Stimulated activated CD8-positive, alpha-beta memory T cell treated with anti-CD3 and anti-CD28 coated beads, Interleukin-12 subunit alpha, Interleukin-12 subunit beta, amount 100 ng/mL, for 24 hours (primary cell): ENCODE measurements around the gene ZNF397.
"Not testable (repeated sequence)": the region's sequence is repeated elsewhere in the genome, so short reads cannot be mapped to it uniquely, and the experiment has no call there.

Experiments
- DNase-seq: peaks from one replicate; pipeline ENCODE4 v3.0.0-alpha.2; 2020; ENCODE audit errors: extremely low read depth

Gene ZNF397

GRCh38 chr18:35240664-35241447 is at the start of gene ZNF397:
TSS of gene ZNF397 (plus strand) at chr18:35241034. CDS start at chr18:35242471, 1,437 bp downstream.
- peak; percentile 95 for DNase-seq

- DNase-seq = no peak
Observed at GRCh38 chr18:35191698-35192025, 49.2 kb upstream of the ZNF397 start.

- DNase-seq = no peak
Observed at GRCh38 chr18:35192415-35192814, 48.4 kb upstream of the ZNF397 start.

DNA sequence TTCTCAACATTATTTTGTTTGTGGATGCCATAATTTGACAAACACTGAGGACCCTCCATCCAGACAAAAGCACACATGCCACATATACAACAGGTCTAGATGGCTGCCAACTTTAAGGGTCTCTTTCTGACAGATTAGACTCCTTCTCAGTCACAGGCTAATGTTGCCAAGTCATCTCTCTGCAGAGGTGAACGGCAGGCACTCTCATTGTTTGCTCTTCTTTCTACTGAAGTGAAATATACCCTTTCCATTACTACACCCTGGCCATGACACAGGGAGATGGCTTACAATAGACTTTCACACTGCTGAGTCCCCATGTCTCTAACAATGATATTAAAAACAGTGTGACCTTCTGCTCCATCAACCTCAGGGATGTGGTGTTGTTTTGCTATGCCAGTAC is 47.5 kb upstream of the ZNF397 start:
- no peak for DNase-seq

DNA sequence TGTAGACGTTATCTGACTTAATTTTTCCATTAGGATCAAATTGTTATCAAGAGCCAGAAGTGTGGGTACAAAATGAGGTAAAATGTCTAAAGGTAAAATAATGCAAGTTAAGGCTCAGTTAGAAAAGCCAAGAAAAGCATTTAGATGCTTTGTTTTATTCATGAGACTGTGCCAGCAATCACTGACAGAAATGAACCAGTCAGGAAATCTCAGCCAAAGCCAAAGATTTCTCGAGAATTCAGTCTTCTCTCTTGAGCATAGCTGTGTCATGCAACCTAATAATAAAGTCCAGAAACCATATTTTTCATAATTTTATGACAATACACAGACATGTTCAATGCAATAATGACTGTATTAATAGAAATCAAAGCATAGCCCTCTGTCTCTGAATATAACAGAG is 43.5 kb upstream of the ZNF397 start:
- no peak for DNase-seq

DNA sequence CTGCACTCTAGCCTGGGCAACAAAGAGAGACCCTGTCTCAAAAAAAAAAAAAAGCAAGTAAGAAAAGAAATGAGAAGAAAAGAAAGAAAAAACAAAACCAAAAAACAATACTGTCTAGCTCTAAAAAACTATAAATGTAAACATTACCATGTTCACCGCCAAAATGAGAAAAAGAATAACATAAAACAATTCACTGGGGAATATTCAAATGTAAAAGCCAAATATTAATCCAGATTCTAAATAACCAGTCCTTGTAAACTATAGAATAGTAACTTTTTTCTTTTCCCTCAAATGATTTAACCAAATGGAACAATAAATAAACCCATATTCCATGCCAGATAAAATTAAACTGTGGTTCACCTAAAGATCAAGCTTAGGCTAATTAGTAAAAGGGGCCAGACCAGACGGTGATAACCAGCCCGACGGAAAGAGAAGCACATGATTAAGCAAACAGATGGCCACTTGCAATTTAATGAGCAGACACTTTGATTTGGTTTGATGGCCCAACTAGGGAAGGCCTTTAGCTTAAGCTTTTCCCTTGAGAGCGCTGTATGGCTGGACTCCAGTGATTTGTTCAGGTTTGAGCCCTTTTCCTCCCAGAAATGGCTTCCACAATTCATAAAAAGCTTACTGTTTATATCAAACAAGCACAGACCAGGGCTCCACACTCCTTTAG is 39.4 kb upstream of the ZNF397 start:
- DNase-seq = no peak

- no peak for DNase-seq
Observed at GRCh38 chr18:35203067-35203466, 37.8 kb upstream of the ZNF397 start.

- no peak for DNase-seq
Observed at GRCh38 chr18:35205199-35205712, 35.6 kb upstream of the ZNF397 start.

- DNase-seq = not testable (repeated sequence)
Observed at GRCh38 chr18:35205746-35206458, 34.9 kb upstream of the ZNF397 start.

- no peak for DNase-seq
Observed at GRCh38 chr18:35215026-35215425, 25.8 kb upstream of the ZNF397 start.

DNA sequence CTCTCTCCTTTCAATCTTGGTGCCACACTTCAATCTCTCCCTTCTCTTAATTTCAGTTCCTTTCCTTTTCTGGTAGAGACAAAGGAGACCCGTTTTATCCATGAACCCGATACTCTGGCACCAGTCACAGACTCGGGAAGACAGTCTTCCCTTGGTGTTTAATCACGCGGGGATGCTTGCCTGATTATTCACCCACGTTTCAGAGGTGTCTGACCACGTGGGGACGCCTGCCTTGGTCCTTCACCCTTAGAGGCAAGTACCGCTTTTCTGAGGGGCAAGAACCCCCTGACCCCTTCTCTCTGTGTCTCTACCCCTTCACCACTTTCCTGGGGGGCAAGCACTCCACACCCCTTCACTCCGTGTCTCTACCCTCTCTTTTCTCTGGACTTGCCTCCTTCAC is 24.2 kb upstream of the ZNF397 start:
- not testable (repeated sequence) for DNase-seq

GRCh38 chr18:35219331-35219730 is 21.5 kb upstream of the ZNF397 start:
- not testable (repeated sequence) for DNase-seq

DNA sequence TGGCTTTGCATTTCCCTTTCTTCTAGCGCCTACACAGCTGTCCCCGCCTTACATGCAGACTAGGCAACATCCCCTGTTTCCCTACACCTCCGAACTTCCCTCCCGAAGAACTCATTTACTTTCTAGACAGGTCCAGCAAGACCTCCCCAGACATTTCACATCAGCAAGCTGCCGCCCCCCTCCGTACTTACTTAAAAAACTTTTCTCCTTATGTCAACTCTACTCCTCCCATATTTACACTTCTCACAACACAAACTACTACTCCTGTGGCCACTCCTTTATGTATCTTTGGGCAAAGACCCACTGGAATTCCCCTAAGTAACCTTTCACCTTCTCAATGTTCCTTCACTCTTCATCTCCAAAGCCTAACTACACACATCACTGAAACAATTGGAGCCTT is 20.4 kb upstream of the ZNF397 start:
- DNase-seq = no peak

- no peak for DNase-seq
Observed at GRCh38 chr18:35223797-35224196, 17.0 kb upstream of the ZNF397 start.

DNA sequence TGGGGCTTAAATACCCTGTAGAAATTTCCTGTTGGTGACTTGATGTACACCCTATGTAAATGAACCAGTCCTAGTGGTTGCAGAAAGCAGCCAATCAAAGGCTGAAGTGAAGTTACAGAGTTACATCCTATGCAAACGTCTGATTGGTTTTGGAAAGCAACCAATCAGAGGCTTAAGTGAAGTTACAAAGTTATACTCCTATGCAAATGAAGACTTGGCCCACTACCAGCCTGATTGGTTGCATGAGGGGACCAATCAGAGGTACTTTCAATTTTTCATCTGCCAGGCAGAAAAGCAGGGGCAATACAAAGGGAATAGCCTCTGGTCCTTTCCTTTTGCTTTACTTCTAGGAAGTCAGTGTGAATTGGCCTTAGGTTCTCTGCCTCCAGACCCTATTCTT is 13.6 kb upstream of the ZNF397 start:
- no peak for DNase-seq

GRCh38 chr18:35231052-35231451 is 9.8 kb upstream of the ZNF397 start:
- DNase-seq = peak; percentile 50

DNA sequence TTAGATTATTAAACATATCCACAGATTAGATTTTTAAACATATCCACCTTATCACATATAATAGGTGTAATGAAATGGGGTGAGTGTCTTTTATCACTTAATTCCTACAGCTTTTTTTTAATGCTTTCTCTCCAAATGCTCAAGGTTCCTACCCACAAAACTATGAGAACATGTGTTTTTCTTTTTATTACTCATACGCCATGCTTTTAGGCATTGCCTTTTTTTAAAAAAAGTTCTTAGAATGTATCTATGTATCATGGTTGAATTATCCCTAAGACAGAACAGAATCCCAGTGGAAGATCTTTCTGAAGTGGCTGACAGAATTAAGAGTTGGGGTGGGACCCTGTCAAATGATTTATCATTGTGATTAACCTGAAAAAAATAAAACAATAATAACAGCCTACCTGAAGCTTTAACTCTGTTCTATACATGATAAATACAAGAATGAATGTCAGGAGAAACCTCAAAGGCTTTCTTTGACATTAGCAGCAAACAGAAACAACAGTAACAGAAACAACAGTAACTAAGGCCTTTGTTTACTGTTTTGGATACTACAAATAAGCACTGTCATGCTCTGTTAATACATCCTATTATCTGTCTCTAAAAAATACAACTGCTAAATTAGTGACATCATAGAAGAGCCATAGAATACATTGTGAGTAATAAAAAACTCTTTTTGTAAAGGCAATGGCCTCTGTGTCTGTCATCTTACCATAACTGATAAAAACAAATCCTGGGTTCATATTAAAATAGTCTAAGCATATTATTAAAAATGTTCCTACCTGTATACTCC is 4.1 kb upstream of the ZNF397 start:
- DNase-seq = no peak

- DNase-seq = no peak
Observed at GRCh38 chr18:35239314-35239713, 1.5 kb upstream of the ZNF397 start.

GRCh38 chr18:35241448-35241804 is 592 bp downstream of the ZNF397 start:
- DNase-seq = no peak

- DNase-seq = no peak
Observed at GRCh38 chr18:35242426-35242825, 1.6 kb downstream of the ZNF397 start.

- DNase-seq = no peak
Observed at GRCh38 chr18:35244671-35245070, 3.8 kb downstream of the ZNF397 start.
